SK-N-SH treated with all-trans-retinoic acid at 6 μM for 48 hours (cell line): ENCODE results near the gene GPATCH2L.
A peak's percentile ranks its signal among the peaks of the same experiment; 100 is the strongest.

Experiments used
- ATAC-seq: fragments of 200-7000 bp; cut with Tn5 transposase; 3 replicates; pipeline ENCODE4 v1.9.1; 2020; ENCODE audit warnings: mild to moderate bottlenecking, moderate library complexity
- ARNTL ChIP-seq: fragments of 450-650 bp; formaldehyde crosslinking; IDR thresholded peaks from 2 replicates; pipeline ENCODE4 v1.5.0; 2020; ENCODE audit warnings: low read depth, mild to moderate bottlenecking, moderate library complexity, borderline replicate concordance
- BACH2 ChIP-seq: fragments of 250-450 bp; sonication (Bioruptor Pico); IDR thresholded peaks from 2 replicates; pipeline ENCODE4 v1.9.0; 2021; ENCODE audit warnings: mild to moderate bottlenecking, borderline replicate concordance
- CSDC2 ChIP-seq: fragments of 250-450 bp; sonication (Bioruptor Pico); IDR thresholded peaks from 2 replicates; pipeline ENCODE4 v1.5.0; 2020; ENCODE audit warnings: mild to moderate bottlenecking, moderate library complexity
- CSRNP3 ChIP-seq: fragments of 250-450 bp; sonication (Bioruptor Pico); IDR thresholded peaks from 2 replicates; pipeline ENCODE4 v1.5.1; 2021; ENCODE audit warnings: mild to moderate bottlenecking, moderate library complexity
- ESRRG ChIP-seq: fragments of 250-450 bp; sonication (Bioruptor Pico); IDR thresholded peaks from 2 replicates; pipeline ENCODE4 v1.6.1; 2021; ENCODE audit warnings: mild to moderate bottlenecking
- GLIS3 ChIP-seq: fragments of 250-450 bp; sonication (Bioruptor Pico); IDR thresholded peaks from 2 replicates; pipeline ENCODE4 v1.5.0; 2020; ENCODE audit warnings: mild to moderate bottlenecking, moderate library complexity
- ISL1 ChIP-seq: fragments of 250-450 bp; sonication (Bioruptor Pico); IDR thresholded peaks from 2 replicates; pipeline ENCODE4 v2.1.2; 2022; ENCODE audit warnings: mild to moderate bottlenecking, moderate library complexity
- OSR1 ChIP-seq: fragments of 250-450 bp; sonication (Bioruptor Pico); IDR thresholded peaks from 2 replicates; pipeline ENCODE4 v1.8.0; 2022; ENCODE audit warnings: moderate library complexity, mild to moderate bottlenecking, inconsistent platforms
- PATZ1 ChIP-seq: fragments of 250-450 bp; sonication (Bioruptor Pico); IDR thresholded peaks from 2 replicates; pipeline ENCODE4 v1.8.0; 2020; ENCODE audit warnings: mild to moderate bottlenecking, moderate library complexity, borderline replicate concordance
- POU6F1 ChIP-seq: fragments of 250-450 bp; sonication (Bioruptor Pico); IDR thresholded peaks from 2 replicates; pipeline ENCODE4 v1.8.0; 2021; ENCODE audit warnings: low read depth, mild to moderate bottlenecking, moderate library complexity, borderline replicate concordance
- PPARA ChIP-seq: fragments of 250-450 bp; sonication (Bioruptor Pico); IDR thresholded peaks from 2 replicates; pipeline ENCODE4 v1.5.0; 2020; ENCODE audit warnings: mild to moderate bottlenecking, borderline replicate concordance
- SNAI2 ChIP-seq: fragments of 250-450 bp; sonication (Bioruptor Pico); IDR thresholded peaks from 2 replicates; pipeline ENCODE4 v1.5.0; 2020; ENCODE audit warnings: mild to moderate bottlenecking, moderate library complexity
- TCF4 ChIP-seq: fragments of 250-450 bp; sonication (Bioruptor Pico); IDR thresholded peaks from 2 replicates; pipeline ENCODE4 v1.8.0; 2021; ENCODE audit warnings: mild to moderate bottlenecking, moderate library complexity, borderline replicate concordance
- TSHZ2 ChIP-seq: fragments of 250-450 bp; sonication (Bioruptor Pico); IDR thresholded peaks from 2 replicates; pipeline ENCODE4 v1.5.0; 2020; ENCODE audit warnings: mild to moderate bottlenecking, moderate library complexity
- ZC3H10 ChIP-seq: fragments of 250-450 bp; sonication (Bioruptor Pico); IDR thresholded peaks from 2 replicates; pipeline ENCODE4 v1.5.1; 2021; ENCODE audit warnings: mild to moderate bottlenecking, moderate library complexity
- ZFP3 ChIP-seq: fragments of 250-450 bp; sonication (Bioruptor Pico); IDR thresholded peaks from 2 replicates; pipeline ENCODE4 v1.5.0; 2020; ENCODE audit warnings: mild to moderate bottlenecking, moderate library complexity
- ZFP30 ChIP-seq: fragments of 450-650 bp; formaldehyde crosslinking; IDR thresholded peaks from 2 replicates; pipeline ENCODE4 v1.5.0; 2022; ENCODE audit warnings: mild to moderate bottlenecking, moderate library complexity
- ZNF565 ChIP-seq: fragments of 450-650 bp; formaldehyde crosslinking; conservative IDR thresholded peaks from 2 replicates; pipeline ENCODE4 v1.5.0; 2020; ENCODE audit warnings: low read depth, mild to moderate bottlenecking, moderate library complexity
- ZNF70 ChIP-seq: fragments of 450-650 bp; formaldehyde crosslinking; IDR thresholded peaks from 2 replicates; pipeline ENCODE4 v1.5.0; 2020; ENCODE audit warnings: mild to moderate bottlenecking, moderate library complexity
- ZNF8 ChIP-seq: fragments of 450-650 bp; formaldehyde crosslinking; IDR thresholded peaks from 2 replicates; pipeline ENCODE4 v1.5.0; 2020; ENCODE audit warnings: mild to moderate bottlenecking, moderate library complexity

GPATCH2L gene

GRCh38 chr14:76149196-76149595 is 2.5 kb upstream of the GPATCH2L start:
- TF ChIP-seq POU6F1 (no peak), CSDC2 (CRISPR knock-in tag) (no peak), ZFP3 (CRISPR knock-in tag) (no peak), ZNF70 (CRISPR knock-in tag) (no peak), CSRNP3 (CRISPR knock-in tag) (no peak), TSHZ2 (CRISPR knock-in tag) (no peak), PATZ1 (CRISPR knock-in tag) (no peak), ZFP30 (CRISPR knock-in tag) (no peak), SNAI2 (CRISPR knock-in tag) (no peak), GLIS3 (CRISPR knock-in tag) (no peak), OSR1 (no peak), PPARA (no peak), ZC3H10 (CRISPR knock-in tag) (no peak), ZNF8 (CRISPR knock-in tag) (no peak), BACH2 (CRISPR knock-in tag) (no peak), TCF4 (no peak), ISL1 (CRISPR knock-in tag) (no peak), ZNF565 (no peak), ESRRG (no peak), ARNTL (no peak)
- ATAC-seq = no peak

- TF ChIP-seq ZC3H10 (CRISPR knock-in tag) (no peak), TSHZ2 (CRISPR knock-in tag) (no peak), SNAI2 (CRISPR knock-in tag) (no peak)
- peak; percentile 93 for ATAC-seq
These were observed 585 bp downstream of the GPATCH2L start for GRCh38 chr14:76152333-76152681.

- TF ChIP-seq ZFP3 (CRISPR knock-in tag) (no peak), ISL1 (CRISPR knock-in tag) (no peak), ZC3H10 (CRISPR knock-in tag) (no peak), TSHZ2 (CRISPR knock-in tag) (no peak), ESRRG (no peak), PATZ1 (CRISPR knock-in tag) (no peak), ZNF70 (CRISPR knock-in tag) (no peak), TCF4 (no peak), POU6F1 (no peak)
- ATAC-seq = no peak
These were observed 2.2 kb downstream of the GPATCH2L start for GRCh38 chr14:76153919-76154318.
